VCaP (cell line): Measurements from ENCODE around the gene ELF1.

Source experiments
- H3K27ac ChIP-seq: fragments of 450-650 bp; 2 replicates; pipeline ENCODE4 v1.5.1; 2017
- CTCF ChIP-seq: fragments of 450-650 bp; conservative IDR thresholded peaks from 2 replicates; pipeline ENCODE4 v1.5.1; 2017; ENCODE audit warnings: mild to moderate bottlenecking, moderate library complexity

Gene ELF1

DNA sequence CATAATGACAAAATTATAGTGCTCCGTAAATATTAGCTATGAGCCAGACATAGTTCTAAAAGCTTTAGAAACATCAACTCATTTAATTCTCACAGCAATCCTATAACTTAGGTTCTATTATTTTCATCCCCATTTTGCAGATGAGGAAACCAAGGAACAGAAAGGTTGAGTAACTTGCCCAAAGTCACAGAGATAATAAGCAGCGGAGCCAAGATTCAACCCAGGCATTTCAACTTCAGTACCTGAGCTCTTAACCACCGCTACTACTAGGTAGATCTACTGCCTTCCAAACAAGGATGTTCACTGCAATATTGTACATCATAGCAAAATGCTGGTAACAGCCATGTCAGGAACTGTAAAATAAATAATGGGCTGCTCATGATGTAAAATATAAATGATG, 39.9 kb downstream of the ELF1 start:
- no peak for TF ChIP-seq CTCF
- peak overlapping the region; percentile 84 for H3K27ac ChIP-seq

GRCh38 chr13:40978109-40978508, 41.0 kb downstream of the ELF1 start:
- H3K27ac ChIP-seq = peak overlapping the region; percentile 84; the same call in 1 of the 2 replicates

DNA sequence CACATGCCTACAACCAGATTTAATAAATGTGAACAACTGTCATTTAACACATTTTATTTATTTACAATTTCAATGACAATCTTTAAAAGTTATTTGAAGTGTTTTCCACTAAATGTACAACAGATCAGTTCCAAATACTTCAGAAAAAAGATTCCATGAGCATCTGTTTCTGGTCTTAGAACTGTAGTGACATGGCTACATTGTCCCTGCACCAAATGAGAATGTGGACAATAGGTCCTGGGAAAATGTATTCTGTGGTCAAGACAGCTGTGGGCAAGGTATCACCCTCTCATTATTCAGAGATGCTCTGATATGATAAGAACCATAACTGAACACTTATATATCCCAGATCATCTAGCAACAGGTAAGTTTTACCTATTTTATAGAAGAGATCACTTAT, 43.7 kb downstream of the ELF1 start:
- peak overlapping the region; percentile 85 for H3K27ac ChIP-seq
- TF ChIP-seq CTCF = no peak

DNA sequence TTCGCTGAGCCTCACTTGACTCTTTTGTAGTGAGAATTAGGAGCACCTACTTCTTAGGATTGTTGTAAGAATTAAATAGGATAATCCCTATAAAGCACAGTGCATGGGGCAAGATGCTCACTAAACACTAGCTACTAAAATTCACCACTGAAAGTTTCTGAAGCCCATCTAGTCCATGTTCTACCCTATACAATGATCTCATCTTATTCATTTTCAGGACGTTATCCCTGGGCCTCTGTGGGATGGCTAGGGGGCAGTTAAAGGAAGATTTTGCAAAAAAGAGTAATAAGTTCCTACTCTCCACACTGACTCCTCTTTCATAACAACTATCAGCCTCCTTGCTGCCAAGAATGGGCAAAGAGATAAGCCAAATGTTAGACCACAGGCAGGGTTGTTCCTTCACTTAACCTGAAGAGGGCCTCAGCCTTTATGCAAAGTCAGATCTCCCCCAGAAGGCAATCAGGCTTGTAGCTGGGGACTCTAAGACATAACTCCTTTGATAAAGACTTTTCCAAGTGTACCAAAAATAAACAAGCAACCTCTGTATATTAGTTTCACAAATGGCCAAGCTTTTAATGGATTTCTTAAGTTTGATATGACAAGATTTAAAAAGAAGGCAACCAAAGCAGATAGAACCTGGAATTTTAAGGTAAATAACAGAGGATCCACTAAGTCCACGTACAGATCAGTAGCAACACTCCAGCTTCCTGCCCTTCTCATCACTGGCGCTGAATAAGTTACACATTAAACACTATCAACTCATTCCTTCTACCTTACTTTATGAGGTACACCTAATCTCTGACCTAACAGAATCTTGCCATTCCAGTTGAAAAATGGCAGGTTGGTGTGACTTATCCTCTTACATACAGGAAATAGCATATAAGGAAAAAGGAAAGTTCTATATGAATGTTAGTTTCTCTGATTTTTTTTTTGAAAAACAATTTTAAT, 44.4 kb downstream of the ELF1 start:
- peak overlapping the region; percentile 85 for H3K27ac ChIP-seq
- TF ChIP-seq CTCF = peak; percentile 73

- TF ChIP-seq CTCF = no peak
Observed at GRCh38 chr13:40973409-40973808, 45.7 kb downstream of the ELF1 start.

GRCh38 chr13:40971321-40971720, 47.8 kb downstream of the ELF1 start:
- no peak for TF ChIP-seq CTCF
- H3K27ac ChIP-seq = peak overlapping the region; percentile 85; the same call in 1 of the 2 replicates

More at GRCh38 chr13:40973409-40973808, 45.7 kb downstream of the ELF1 start:
- peak overlapping the region; percentile 85 for H3K27ac ChIP-seq

GRCh38 chr13:40970803-40971202, 48.3 kb downstream of the ELF1 start:
- no peak for TF ChIP-seq CTCF
- H3K27ac ChIP-seq = peak overlapping the region; percentile 19; the same call in 1 of the 2 replicates
